Fibroblast of skin of scalp (primary cell): ENCODE data around the gene YJEFN3.

Source experiments
- DNase-seq: peaks from one replicate; pipeline ENCODE4 v3.0.0-alpha.2; 2013

The YJEFN3 gene

GRCh38 chr19:19524053-19524452, 4.7 kb upstream of the YJEFN3 start:
- DNase-seq, result no peak

- DNase-seq, result no peak
Measured at GRCh38 chr19:19525611-19526380, 2.9 kb upstream of the YJEFN3 start.

- DNase-seq, result no peak
Measured at GRCh38 chr19:19526581-19527370, 1.9 kb upstream of the YJEFN3 start.

- no peak for DNase-seq
Measured at GRCh38 chr19:19527371-19527656, 1.4 kb upstream of the YJEFN3 start.

- DNase-seq, result no peak
Measured at GRCh38 chr19:19527674-19528625, 761 bp upstream of the YJEFN3 start.

GRCh38 chr19:19529783-19530422, 1.2 kb downstream of the YJEFN3 start:
- no peak for DNase-seq

GRCh38 chr19:19530423-19530804, 1.7 kb downstream of the YJEFN3 start:
- no peak for DNase-seq

GRCh38 chr19:19530889-19531288, 2.2 kb downstream of the YJEFN3 start:
- no peak for DNase-seq

GRCh38 chr19:19531951-19532805, 3.5 kb downstream of the YJEFN3 start:
- peak; percentile 65 for DNase-seq

- no peak for DNase-seq
Measured at GRCh38 chr19:19532806-19533701, 4.3 kb downstream of the YJEFN3 start.

- no peak for DNase-seq
Measured at GRCh38 chr19:19533841-19534240, 5.1 kb downstream of the YJEFN3 start.

GRCh38 chr19:19534556-19535265, 6.0 kb downstream of the YJEFN3 start:
- no peak for DNase-seq

GRCh38 chr19:19535311-19536191, 6.8 kb downstream of the YJEFN3 start:
- no peak for DNase-seq

GRCh38 chr19:19537075-19538048, 8.7 kb downstream of the YJEFN3 start:
- DNase-seq, result no peak

GRCh38 chr19:19538061-19538784, 9.5 kb downstream of the YJEFN3 start, which contains the start of gene CILP2:
CILP2 (plus strand) TSS chr19:19538265; CDS start chr19:19538350, 85 bp downstream.
- peak; percentile 27 for DNase-seq

GRCh38 chr19:19538785-19539166, 10.1 kb downstream of the YJEFN3 start:
- no peak for DNase-seq

- DNase-seq, result no peak
Measured at GRCh38 chr19:19539698-19540063, 11.0 kb downstream of the YJEFN3 start.
